SK-N-SH (cell line): ENCODE results near the gene SESN2. TPM values are rescaled to one million over a fixed set of nuclear protein-coding genes. Genes with fewer than 3 reads are reported as not detected.

Source experiments
- CTCF ChIA-PET: fragments of 300-600, 350-600 bp; formaldehyde crosslinking; extraction: SDS; loops from one replicate; lab custom pipeline; 2021; lab: Yijun Ruan, JAX
- POLR2A ChIA-PET: fragments of 350-600 bp; sonication (Branson Sonifier 250); formaldehyde crosslinking; extraction: SDS; loops from one replicate; lab custom pipeline; 2020; ENCODE audit warnings: antibody characterized with exemption, inconsistent platforms; lab: Yijun Ruan, JAX
- DNase-seq: peaks from one replicate; pipeline ENCODE4 v3.0.0; 2012
- H2AFZ ChIP-seq: fragments of 200-600 bp; sonication (generic); 2 replicates; pipeline ENCODE4 v1.8.1; 2016; ENCODE audit warnings: antibody characterized with exemption, mild to moderate bottlenecking, low read depth
- H3F3A ChIP-seq: fragments of 200-600 bp; sonication (generic); replicated peaks from 2 replicates; pipeline ENCODE3; 2016; ENCODE audit warnings: antibody characterized with exemption, mild to moderate bottlenecking; ENCODE audit not compliant: insufficient read depth
- H3K27ac ChIP-seq, 2 experiments: fragments of 200-500 bp in 1 of 2; fragments of 200-600 bp in 1 of 2; sonication (Bioruptor generic) in 1 of 2; sonication (generic), shearing (Covaris generic) in 1 of 2; 2 replicates each; pipeline versions ENCODE4 v1.5.1 to v1.6.1; 2014 to 2016; ENCODE audit warnings: low read depth in 2 of 2, inconsistent platforms in 1 of 2, low read length in 1 of 2, mild to moderate bottlenecking in 1 of 2, mixed read lengths in 1 of 2
- H3K27me3 ChIP-seq: fragments of 200-600 bp; sonication (generic), shearing (Covaris generic); 2 replicates; pipeline ENCODE4 v1.6.1; 2016; ENCODE audit warnings: mixed run types; ENCODE audit not compliant: insufficient read depth
- H3K36me3 ChIP-seq, 2 experiments: fragments of 200-500 bp in 1 of 2; fragments of 200-600 bp in 1 of 2; sonication (Bioruptor generic) in 1 of 2; sonication (generic) in 1 of 2; replicated peaks in 1 of 2; 2 replicates each; pipeline versions ENCODE3 to v1.5.1; 2014 to 2016; ENCODE audit warnings: low read length in 1 of 2, mild to moderate bottlenecking in 1 of 2; ENCODE audit not compliant: insufficient read depth in 2 of 2, control insufficient read depth in 1 of 2
- H3K4me1 ChIP-seq, 2 experiments: fragments of 200-500 bp in 1 of 2; fragments of 200-600 bp in 1 of 2; sonication (Bioruptor generic) in 1 of 2; sonication (generic), shearing (Covaris generic) in 1 of 2; 2 replicates each; pipeline versions ENCODE4 v1.5.1 to v1.6.1; 2014 to 2016; ENCODE audit warnings: low read depth in 1 of 2, low read length in 1 of 2, mixed run types in 1 of 2; ENCODE audit not compliant: insufficient read depth in 2 of 2, control insufficient read depth in 1 of 2
- H3K4me2 ChIP-seq: fragments of 200-600 bp; sonication (generic), shearing (Covaris generic); 2 replicates; pipeline ENCODE4 v1.6.1; 2017; ENCODE audit warnings: mixed run types
- H3K4me3 ChIP-seq, 2 experiments: fragments of 200-500 bp in 1 of 2; fragments of 200-600 bp in 1 of 2; sonication (Bioruptor generic) in 1 of 2; sonication (generic), shearing (Covaris generic) in 1 of 2; 2 replicates each; pipeline versions ENCODE4 v1.5.1 to v1.8.1; 2014 to 2016; ENCODE audit warnings: low read depth in 2 of 2, inconsistent platforms in 1 of 2, low read length in 1 of 2, mild to moderate bottlenecking in 1 of 2, mixed read lengths in 1 of 2, moderate library complexity in 1 of 2
- H3K79me2 ChIP-seq: fragments of 200-600 bp; sonication (generic); 2 replicates; pipeline ENCODE4 v1.8.1; 2017; ENCODE audit warnings: mild to moderate bottlenecking; ENCODE audit not compliant: insufficient read depth
- H3K9ac ChIP-seq: fragments of 200-600 bp; sonication (generic); 2 replicates; pipeline ENCODE4 v1.6.1; 2017; ENCODE audit warnings: mixed run types
- H3K9me2 ChIP-seq: fragments of 200-600 bp; sonication (generic); 2 replicates; pipeline ENCODE4 v1.6.1; 2017; ENCODE audit warnings: mixed run types
- H3K9me3 ChIP-seq: fragments of 200-600 bp; sonication (generic); 2 replicates; pipeline ENCODE4 v1.6.1; 2017; ENCODE audit warnings: mixed run types, mild to moderate bottlenecking, moderate library complexity
- H4K20me1 ChIP-seq: fragments of 200-600 bp; sonication (generic); 2 replicates; pipeline ENCODE4 v1.6.1; 2017; ENCODE audit warnings: mild to moderate bottlenecking, mixed run types; ENCODE audit not compliant: insufficient read depth
- EP300 ChIP-seq, 2 experiments: IDR thresholded peaks; 2 replicates each; pipeline versions ENCODE4 v1.4.0 to v1.6.1; 2012; ENCODE audit warnings: borderline replicate concordance in 1 of 2, low read depth in 1 of 2, low read length in 1 of 2
- EZH2phosphoT487 ChIP-seq: fragments of 200-600 bp; sonication (generic); IDR thresholded peaks from 2 replicates; pipeline ENCODE4 v1.6.1; 2017; ENCODE audit warnings: low read depth, mixed run types, mild to moderate bottlenecking, antibody characterized with exemption, moderate library complexity, borderline replicate concordance
- FOXM1 ChIP-seq: IDR thresholded peaks from 2 replicates; pipeline ENCODE4 v1.4.0; 2012; ENCODE audit warnings: low read depth, mild to moderate bottlenecking
- IRF3 ChIP-seq: fragments of 150-350 bp; IDR thresholded peaks from 2 replicates; pipeline ENCODE4 v1.6.1; 2016; ENCODE audit warnings: mild to moderate bottlenecking, low read depth, low read length
- JUND ChIP-seq: IDR thresholded peaks from 2 replicates; pipeline ENCODE4 v1.4.0; 2012
- RAD21 ChIP-seq: IDR thresholded peaks from 2 replicates; pipeline ENCODE4 v1.6.1; 2012; ENCODE audit warnings: mild to moderate bottlenecking, low read length
- RCOR1 ChIP-seq: fragments of 150-350 bp; IDR thresholded peaks from 2 replicates; pipeline ENCODE4 v1.6.1; 2017; ENCODE audit warnings: antibody characterized with exemption, low read length
- REST ChIP-seq: IDR thresholded peaks from 2 replicates; pipeline ENCODE4 v1.6.1; 2012; ENCODE audit warnings: mild to moderate bottlenecking, low read depth, low read length, moderate library complexity
- TCF12 ChIP-seq: IDR thresholded peaks from 2 replicates; pipeline ENCODE4 v1.4.0; 2012
- TEAD4 ChIP-seq: IDR thresholded peaks from 2 replicates; pipeline ENCODE4 v1.4.0; 2012; ENCODE audit warnings: mild to moderate bottlenecking, borderline replicate concordance; ENCODE audit not compliant: insufficient read depth
- USF2 ChIP-seq: fragments of 150-350 bp; IDR thresholded peaks from 2 replicates; pipeline ENCODE4 v1.6.1; 2017; ENCODE audit warnings: antibody characterized with exemption, low read length, low read depth, borderline replicate concordance
- YY1 ChIP-seq: IDR thresholded peaks from 2 replicates; pipeline ENCODE4 v1.4.0; 2012; ENCODE audit warnings: low read depth, mild to moderate bottlenecking
- ZBTB33 ChIP-seq: IDR thresholded peaks from 2 replicates; pipeline ENCODE4 v1.4.0; 2012; ENCODE audit warnings: low read depth, borderline replicate concordance
- WGBS: methylation state at CpG from one replicate; pipeline ENCODE4 v1.1.6; 2017; ENCODE audit warnings: low lambda C conversion rate; 5-methylcytosine and 5-hydroxymethylcytosine counted together
- polyA plus RNA-seq, 3 experiments: library from polyadenylated mRNA; depleted of rRNA; stranded (reverse); fragments of >200 nt; gene quantifications; 2 replicates each; pipeline ENCODE4 v1.2.3, GENCODE V29; 2012

The SESN2 gene
- polyA plus RNA-seq, 1 of the 3 experiments (the other 2 are of a cell fraction): 14.1 TPM

GRCh38 chr1:28296401-28297261 is 37.3 kb downstream of the SESN2 start (continued):
- no peak for TF ChIP-seq ZBTB33
- TF ChIP-seq EP300 (IDR thresholded peaks at IDR 0.05; ENCODE audit: borderline replicate concordance in 1 of 2, low read depth in 1 of 2, low read length in 1 of 2): no peak

GRCh38 chr1:28297826-28298225 is 38.5 kb downstream of the SESN2 start:
- WGBS: 71% methylated on average over 2 of the region's 2 CpGs
- no peak for TF ChIP-seq EP300 (IDR thresholded peaks at IDR 0.05; ENCODE audit: borderline replicate concordance in 1 of 2, low read depth in 1 of 2, low read length in 1 of 2)
- TF ChIP-seq JUND: no peak
- TF ChIP-seq YY1: no peak
- TF ChIP-seq RCOR1: no peak
- TF ChIP-seq RAD21: no peak
- TF ChIP-seq FOXM1: no peak
- TF ChIP-seq EZH2phosphoT487: no peak
- no peak for TF ChIP-seq REST
- no peak for TF ChIP-seq TCF12
- TF ChIP-seq IRF3: no peak
- TF ChIP-seq USF2: no peak
- TF ChIP-seq TEAD4: no peak
- H3K27me3 ChIP-seq: no peaks in the 10 kb centered on the region
- H3K9me2 ChIP-seq: no peaks in the 10 kb centered on the region
- no peaks in the 10 kb centered on the region for H3K36me3 ChIP-seq
- H3K27ac ChIP-seq: no peak overlapping the region
- H3K79me2 ChIP-seq: no peaks in the 10 kb centered on the region
- ChIA-PET POLR2A (no interaction called here), CTCF (interaction anchor here (1.7 kb wide), 1 partner anchor 49 kb away, joined by 5 read pairs; no protein-coding TSS in a partner anchor)
- no peak overlapping the region for H3K4me3 ChIP-seq
- no peaks in the 10 kb centered on the region for H3K9me3 ChIP-seq
- H4K20me1 ChIP-seq: no peaks in the 10 kb centered on the region
- H3K4me2 ChIP-seq: no peak overlapping the region
- no peak overlapping the region for H3K9ac ChIP-seq
- no peak overlapping the region for H2AFZ ChIP-seq
- no peaks in the 10 kb centered on the region; a peak in 1 of 4 replicates for H3K4me1 ChIP-seq
- no peaks in the 10 kb centered on the region for H3F3A ChIP-seq
- DNase-seq: no peak
